Retinal pigment epithelial cell (primary cell): ENCODE data around the gene KYAT1.

Experiments used
- DNase-seq: peaks from one replicate; pipeline ENCODE4 v3.0.0-alpha.2; 2010; ENCODE audit warnings: low read depth
- H3K4me3 ChIP-seq: 2 replicates; pipeline ENCODE4 v1.5.1; 2011; ENCODE audit warnings: mild to moderate bottlenecking, low read length, control low read depth, moderate library complexity
- TF ChIP-seq, protein P1 (sequence below): conservative IDR thresholded peaks from 2 replicates; pipeline ENCODE4 v1.5.1; 2011; ENCODE audit warnings: low read depth, low read length, control low read depth, inconsistent platforms

Gene KYAT1

DNA sequence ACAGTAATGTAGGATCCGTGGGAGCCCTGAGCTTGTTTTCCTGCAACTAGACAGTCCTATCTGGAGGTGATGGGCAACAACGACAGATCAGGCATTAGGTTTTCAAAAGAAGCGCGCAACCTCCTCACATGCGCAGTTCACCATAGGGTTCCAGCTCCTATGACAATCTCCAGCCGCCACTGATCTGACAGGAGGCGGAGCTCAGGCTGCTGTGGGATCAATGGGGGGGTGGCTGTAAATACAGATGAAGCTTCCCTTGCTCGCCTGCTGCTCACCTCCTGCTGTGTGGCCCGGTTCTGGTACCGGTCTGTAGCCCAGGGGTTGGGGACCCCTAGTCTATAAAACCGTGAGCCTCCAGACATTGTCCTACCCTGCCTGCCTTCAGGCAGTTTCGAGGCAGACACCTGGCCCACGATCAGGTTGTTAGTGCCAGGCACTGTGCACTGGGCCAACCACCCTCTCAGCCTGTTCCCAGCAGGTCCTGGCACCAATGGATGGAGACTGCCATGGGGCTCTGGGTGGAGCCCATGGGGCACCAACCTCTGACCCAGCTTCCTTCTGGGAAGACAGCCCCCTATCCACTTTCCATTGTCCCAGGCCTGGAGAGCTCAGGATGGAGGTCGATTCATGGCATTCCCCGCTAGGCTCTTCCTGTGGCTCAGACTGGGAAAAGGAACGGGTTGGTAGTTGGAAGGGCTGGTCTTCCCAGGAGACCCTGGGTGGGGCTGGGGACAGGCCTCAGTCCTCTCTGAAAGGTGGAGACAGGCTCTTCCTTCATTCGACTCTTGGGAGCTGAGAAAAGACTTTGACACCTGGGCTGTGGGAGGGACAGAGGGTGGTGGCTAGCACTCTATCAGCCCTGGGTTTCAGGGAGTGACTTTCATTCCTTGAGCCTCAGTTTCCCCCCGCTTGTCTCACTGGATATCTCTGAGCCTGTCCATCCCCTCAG is 61.8 kb downstream of the KYAT1 start:
- no peak for DNase-seq
- peak overlapping the region; percentile 5 for H3K4me3 ChIP-seq
- TF ChIP-seq, protein P1, sequence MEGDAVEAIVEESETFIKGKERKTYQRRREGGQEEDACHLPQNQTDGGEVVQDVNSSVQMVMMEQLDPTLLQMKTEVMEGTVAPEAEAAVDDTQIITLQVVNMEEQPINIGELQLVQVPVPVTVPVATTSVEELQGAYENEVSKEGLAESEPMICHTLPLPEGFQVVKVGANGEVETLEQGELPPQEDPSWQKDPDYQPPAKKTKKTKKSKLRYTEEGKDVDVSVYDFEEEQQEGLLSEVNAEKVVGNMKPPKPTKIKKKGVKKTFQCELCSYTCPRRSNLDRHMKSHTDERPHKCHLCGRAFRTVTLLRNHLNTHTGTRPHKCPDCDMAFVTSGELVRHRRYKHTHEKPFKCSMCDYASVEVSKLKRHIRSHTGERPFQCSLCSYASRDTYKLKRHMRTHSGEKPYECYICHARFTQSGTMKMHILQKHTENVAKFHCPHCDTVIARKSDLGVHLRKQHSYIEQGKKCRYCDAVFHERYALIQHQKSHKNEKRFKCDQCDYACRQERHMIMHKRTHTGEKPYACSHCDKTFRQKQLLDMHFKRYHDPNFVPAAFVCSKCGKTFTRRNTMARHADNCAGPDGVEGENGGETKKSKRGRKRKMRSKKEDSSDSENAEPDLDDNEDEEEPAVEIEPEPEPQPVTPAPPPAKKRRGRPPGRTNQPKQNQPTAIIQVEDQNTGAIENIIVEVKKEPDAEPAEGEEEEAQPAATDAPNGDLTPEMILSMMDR = no peak

- TF ChIP-seq, protein P1 = no peak
- DNase-seq = no peak
- H3K4me3 ChIP-seq = peak overlapping the region; percentile 65
Measured at GRCh38 chr9:128818839-128819715, 62.7 kb downstream of the KYAT1 start.

DNA sequence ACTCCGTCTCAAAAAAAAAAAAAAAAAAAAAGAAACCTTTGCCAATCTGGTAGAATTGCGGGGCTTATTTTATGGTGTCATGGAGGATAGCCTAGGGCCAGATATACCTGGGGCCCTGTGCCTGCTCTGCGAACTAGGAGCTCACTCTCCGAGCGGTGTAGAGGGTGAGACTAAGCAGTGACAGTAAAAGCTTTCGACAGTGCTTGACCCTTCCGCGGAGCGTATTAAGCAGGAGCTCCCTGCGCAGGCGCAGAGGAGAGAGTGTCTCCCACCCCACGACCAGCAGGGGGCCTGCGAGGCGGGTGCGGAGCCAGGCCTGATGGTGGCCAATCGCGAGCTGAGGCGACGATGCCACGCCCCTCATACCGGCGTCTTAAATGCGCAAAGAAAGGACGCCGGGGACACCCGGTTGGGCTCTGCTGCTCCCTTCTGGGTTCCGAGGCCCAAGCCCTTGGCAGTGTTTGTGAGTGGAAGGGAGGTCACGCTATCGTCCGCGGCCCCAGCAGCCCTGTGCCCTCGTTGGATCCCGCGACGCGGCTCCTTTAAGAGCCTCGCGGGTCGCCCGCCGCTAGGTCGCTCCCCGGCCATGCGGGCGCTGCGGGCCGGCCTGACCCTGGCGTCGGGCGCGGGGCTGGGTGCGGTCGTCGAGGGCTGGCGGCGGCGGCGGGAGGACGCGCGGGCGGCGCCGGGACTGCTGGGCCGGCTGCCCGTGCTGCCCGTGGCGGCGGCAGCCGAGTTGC is 63.5 kb downstream of the KYAT1 start, which contains the start of gene ENDOG:
ENDOG (plus strand) TSS at position 402 of the 740 bp plus-strand sequence; CDS start at position 587, 185 bp downstream.
- peak within 1 kb of the TSS; percentile 65 for H3K4me3 ChIP-seq
- TF ChIP-seq, protein P1 = peak; percentile 98
- peak; percentile 82 for DNase-seq

DNA sequence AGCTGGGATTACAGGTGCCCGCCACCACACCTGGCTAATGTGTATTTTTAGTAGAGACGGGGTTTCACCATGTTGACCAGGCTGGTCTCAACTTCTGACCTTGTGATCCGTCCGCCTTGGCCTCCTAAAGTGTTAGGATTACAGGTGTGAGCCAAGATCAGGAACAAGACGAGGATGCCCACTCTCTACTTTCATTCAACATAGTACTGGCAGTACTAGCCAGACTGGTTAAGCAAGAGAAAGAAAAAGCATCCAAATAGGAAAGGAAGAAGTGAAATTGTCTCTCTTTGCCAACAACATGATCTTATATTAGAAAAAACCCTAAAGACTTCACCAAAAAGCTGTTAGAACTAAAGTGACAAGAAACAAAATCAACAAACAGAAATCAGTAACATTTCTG is 70.9 kb downstream of the KYAT1 start:
- TF ChIP-seq, protein P1 = no peak
- no peak for DNase-seq

GRCh38 chr9:128809831-128810230 is 71.9 kb downstream of the KYAT1 start:
- H3K4me3 ChIP-seq = no peak overlapping the region
- TF ChIP-seq, protein P1 = no peak
- no peak for DNase-seq

More for the DNA sequence above, 70.9 kb downstream of the KYAT1 start:
- no peak overlapping the region for H3K4me3 ChIP-seq

- TF ChIP-seq, protein P1 = no peak
Measured at GRCh38 chr9:128809036-128809599, 72.6 kb downstream of the KYAT1 start.

More at GRCh38 chr9:128809036-128809599, 72.6 kb downstream of the KYAT1 start:
- no peak for DNase-seq
- no peak overlapping the region for H3K4me3 ChIP-seq
